DMS53 treated with DMSO at 0.1 percent for 48 hours (cell line): Measurements from ENCODE around the gene GALNT14.

Experiments used
- DNase-seq: peaks from one replicate; lab custom pipeline; 2025; ENCODE audit not compliant: unreplicated experiment; lab: John Stamatoyannopoulos, UW

The GALNT14 gene

DNA sequence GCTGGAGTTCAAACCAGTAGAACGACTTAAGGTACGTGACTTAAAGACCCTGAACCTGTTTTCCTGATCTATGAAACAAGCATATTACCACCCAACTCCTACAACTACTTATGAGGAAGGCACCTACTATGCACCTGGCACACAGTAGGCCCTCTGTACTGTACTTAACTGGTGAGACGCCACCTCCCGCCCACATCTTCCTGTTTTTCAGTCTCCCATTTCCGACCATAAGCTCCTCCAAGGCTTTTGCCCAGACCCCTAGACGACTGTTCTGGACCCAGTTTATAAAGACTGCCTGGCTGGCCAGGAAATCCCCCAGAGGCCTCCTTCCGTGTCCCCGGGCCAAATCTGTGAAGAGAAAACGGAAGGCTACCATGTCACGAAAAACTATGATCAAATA, 1.5 kb downstream of the GALNT14 start:
- no peak for DNase-seq

DNA sequence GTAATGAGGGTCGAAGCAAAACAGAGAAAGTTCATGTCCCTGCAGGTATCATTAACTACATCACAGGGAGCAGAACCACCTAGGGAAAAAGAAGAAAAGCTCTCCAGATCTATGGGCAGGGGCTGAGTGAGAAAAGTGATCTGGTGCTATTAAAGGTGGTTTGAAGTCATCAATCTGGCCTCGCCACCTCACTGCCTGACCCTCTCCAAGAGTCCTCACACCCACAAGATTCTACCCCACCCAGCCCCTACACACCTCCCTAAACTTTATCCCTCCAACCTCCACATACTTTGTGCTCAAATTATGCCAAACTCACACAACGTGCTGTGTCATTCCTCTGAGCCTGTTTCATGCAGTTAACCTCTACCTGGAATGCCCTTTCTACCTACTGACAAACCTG, 2.2 kb downstream of the GALNT14 start:
- no peak for DNase-seq

DNA sequence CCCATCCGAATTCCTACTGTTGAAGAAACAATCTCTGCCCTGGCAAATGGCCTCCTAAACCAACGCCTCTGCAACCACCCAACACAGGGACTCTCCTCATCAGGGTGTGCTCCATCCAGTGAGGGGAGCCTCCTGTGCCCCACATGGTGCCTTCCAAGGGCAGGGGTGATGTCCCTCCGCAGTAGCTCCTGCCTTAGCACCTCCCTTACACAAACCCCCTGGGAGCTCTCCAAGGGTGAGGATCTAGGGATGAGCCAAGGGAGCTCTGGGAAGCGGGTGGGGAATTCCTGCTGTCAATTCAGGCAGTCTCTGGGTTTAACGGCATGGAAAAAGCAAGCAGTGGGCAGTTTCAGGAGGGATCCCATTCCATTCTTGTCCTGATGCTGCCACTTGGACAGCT, 3.8 kb downstream of the GALNT14 start:
- DNase-seq, result no peak

DNA sequence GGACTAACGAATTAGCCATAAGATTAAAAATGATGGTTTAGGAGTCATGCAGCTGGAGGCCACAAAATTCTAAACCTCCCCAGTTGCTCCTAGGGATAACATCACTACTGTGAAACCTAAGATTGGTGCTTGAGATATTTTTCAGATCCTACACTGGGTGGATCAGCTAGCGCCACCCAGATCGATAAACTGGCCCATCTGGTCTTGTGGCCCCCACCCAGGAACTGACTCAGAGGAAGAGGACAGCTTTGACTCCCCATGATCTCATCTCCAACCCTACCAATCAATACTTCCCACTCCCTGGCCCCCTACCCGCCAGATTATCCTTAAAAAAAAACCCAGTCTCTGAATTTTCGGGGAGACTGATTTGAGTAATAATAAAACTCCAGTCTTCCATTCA, 5.5 kb downstream of the GALNT14 start:
- DNase-seq, result no peak

DNA sequence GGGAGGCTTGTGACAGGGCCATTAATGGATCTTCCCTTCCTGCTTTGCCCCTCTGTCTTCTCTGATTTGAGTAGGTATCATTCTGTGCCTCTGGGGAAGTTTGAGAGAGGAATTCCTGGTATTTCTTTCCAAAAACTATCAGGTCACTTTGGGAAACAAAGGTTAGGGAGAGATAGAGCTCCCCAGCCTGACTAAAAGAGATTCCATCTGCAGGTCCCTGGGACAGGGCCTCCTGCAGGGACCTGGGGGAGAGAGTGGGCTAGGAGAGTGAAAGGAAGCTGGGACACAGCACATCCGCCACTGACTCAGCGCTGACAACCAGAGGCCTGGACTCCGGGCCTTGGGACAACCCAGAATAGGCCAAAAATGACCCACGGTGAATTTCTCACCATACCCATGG, 6.4 kb downstream of the GALNT14 start:
- DNase-seq, result no peak

DNA sequence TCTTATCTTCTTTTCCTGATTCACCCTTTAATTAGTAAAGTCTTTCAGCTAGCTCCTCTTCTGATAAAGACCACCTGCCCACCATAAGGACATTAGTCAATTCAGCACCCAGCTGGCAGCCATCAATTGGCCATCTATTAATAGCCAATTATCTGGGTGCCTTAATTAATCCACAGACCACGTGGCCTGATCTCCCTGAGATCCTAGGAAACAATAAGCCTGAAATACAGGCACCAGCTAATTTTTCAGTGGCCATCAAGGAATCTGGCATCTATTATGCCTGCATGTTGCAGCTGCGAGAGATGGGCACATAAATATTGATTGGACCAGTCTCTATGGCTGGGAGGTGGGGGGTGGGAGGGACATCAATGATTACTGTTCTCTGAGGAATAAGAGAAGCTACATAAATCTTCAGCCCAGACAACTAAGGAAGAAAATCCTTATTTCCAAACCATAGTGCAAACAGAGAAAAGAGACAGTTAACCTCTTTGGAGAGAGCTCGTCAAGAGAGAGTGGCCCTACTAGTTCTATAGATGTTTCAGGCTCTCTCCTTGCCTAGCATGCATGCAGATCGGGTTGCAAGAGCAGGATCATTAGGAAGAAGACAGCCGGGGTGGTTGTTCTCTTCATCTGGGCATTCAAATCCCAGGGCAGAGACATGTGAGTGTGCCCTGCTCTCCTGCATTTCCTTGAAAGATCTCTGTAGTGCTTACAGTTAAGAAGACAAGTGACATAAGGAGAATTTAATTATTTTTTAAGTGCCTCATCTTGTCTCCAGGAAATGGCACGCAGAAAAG, 8.7 kb downstream of the GALNT14 start:
- no peak for DNase-seq

DNA sequence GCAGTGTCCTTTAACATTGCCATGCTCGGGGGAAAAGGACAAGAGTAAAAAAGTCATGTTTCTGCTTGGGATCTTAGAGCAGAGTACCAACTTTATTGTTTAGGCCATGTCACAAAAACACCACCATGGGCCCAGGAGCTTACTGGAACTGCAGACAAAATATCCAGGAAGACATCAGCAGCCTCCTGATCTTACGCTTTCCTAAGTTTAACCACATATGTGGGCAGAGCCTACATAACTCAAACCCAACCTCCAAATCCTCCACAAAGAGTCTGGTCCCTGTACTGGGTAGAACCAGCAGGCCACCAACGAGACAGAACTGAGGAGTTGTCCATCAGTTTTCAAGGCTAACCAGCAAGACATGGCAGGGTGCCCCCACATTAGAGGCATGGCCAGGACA, 10.3 kb downstream of the GALNT14 start:
- no peak for DNase-seq

DNA sequence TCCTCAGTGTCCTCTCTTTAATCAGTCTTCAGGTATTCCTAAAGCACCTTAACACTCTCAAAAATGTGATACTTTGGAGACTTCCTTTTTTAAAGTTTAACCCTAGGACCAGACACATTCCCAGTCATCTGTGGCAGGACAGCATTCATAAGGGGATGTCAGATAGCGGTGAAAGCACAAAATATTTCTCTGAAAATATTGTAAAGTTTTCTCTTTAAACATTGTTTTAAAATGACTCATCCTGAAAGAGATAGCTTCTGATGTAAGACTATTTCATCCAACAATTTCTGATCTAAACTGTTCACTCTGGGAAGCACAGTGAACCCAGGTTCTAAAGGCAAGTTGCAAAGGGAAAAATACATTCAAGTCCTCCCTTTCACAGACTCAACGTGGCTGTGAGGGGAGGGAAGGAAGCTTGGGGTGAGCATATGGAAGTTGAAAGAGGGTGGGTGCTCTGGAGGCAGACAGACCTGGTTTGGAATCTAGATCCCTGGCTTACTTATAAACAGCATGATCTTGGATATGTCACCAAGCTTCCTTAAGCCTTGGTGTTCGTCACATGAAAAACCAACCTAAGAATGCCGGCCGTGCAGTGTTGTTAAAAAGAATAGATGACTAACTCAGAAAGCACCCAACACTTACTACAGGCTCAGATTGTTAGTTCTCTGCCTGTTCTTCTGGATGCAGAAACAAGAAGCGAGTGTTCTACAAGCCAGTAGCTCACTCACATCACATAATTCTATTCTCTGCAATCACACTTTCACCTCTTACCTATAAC, 12.1 kb downstream of the GALNT14 start:
- DNase-seq, result no peak

DNA sequence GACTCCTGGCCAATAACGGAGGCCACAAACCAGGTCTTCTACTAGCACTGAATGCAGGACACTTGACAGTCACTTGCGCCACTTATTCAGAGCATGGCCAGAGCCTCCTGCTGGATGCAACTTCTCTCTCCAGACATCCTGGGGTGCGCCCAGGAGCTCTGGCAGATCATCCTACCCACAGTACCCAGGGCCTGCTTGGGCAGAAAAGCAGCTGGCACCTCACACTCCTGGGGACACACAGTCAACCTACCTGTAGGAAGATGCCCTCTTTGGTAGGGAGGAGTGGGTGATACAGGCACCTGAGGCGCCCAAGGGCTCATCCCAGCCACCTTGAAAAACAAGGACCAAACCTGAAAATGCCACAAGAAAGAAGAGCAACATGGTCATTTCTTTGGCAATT, 13.3 kb downstream of the GALNT14 start:
- no peak for DNase-seq

DNA sequence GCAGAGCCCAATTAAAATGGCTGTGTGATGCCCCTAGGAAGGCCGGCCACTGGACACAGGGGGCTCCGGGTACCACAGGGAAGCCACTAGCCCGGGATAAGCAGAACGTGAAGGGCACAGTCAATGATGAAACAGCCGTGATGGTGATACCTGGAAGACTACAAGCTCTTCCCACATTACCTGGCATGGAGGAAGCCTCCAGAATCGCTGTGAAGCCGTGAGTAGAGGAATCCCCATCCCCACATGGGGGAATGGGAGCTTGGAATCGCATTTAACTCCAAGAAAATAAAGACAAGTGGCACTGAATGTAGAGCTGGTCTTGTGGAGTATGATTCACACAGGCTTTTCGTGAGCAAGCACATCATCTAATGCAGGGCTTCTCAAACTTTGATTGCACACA, 16.1 kb downstream of the GALNT14 start:
- no peak for DNase-seq

DNA sequence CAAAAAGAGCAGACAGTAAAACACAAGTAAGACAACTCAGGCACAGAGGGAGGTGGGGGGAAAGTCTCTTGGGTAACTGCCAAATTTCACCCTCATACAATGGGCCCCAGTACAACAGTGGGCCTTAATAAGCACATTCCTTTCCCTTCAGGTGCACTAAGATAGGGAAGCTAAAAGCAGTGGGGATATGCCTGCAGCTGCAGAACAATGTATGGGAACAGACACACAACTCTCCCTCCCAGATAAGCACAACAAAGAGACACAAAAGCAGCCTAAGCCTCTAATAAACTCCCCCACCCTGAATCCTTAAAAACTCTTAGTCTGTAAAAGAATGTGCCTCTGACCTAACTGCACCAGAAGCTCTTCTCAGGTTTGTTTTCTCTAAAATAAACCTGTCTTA, 24.5 kb downstream of the GALNT14 start:
- no peak for DNase-seq

DNA sequence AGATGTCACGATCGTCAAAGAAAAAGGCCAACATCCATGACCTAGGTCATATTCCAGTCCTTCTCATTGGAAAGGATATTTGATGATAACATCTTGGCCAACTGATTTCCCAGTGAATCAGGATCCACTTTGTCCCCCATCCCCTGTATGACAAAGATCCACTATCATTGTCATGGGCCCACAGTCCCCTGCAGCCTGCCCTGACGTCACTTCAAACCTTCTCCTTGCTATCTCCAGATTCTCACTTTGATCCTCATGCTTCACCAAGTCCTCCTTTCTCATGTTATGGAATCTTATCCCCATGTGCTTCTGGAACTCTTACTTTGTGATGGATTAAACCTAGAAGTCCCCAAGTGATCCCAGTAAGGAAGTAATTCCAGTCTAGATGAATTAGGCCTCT, 25.7 kb downstream of the GALNT14 start:
- DNase-seq, result no peak

DNA sequence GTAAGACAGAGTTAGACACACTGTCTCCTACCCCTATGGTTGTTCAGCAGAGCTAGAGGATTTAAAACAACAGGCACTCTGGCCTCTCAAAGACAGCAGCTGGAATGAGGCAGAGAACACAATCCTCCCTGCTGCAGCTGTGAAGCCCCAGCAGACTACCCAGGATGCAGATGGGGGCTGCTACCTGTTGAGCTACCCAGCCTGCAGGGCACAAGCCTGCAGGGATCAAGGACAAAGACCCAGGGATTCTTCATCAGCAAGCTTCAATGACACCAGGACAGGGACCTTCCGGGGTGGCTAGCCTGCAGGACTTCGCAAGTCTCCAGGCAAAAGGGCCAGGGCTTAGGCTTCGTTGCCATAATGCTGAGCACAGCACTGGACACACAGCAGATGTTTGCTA, 27.2 kb downstream of the GALNT14 start:
- no peak for DNase-seq

DNA sequence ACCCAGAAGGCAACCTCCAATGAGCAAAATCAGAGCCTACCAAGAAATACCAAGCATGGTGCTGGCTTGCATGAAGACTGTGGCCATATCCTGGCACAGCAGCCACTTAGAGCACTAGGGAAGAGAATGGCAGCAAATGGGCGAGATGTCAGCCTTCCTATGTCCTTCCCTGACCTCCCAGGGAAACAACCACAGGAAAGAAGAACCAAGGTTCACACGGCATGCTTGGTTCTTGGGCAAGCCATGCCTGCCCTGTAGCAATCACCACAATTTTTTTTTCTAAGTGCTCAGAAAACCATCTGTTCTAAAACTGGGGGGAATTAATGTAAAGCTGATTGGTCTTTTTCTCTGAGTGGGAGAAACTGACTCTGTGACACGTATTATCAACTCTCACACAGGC, 27.8 kb downstream of the GALNT14 start:
- no peak for DNase-seq

DNA sequence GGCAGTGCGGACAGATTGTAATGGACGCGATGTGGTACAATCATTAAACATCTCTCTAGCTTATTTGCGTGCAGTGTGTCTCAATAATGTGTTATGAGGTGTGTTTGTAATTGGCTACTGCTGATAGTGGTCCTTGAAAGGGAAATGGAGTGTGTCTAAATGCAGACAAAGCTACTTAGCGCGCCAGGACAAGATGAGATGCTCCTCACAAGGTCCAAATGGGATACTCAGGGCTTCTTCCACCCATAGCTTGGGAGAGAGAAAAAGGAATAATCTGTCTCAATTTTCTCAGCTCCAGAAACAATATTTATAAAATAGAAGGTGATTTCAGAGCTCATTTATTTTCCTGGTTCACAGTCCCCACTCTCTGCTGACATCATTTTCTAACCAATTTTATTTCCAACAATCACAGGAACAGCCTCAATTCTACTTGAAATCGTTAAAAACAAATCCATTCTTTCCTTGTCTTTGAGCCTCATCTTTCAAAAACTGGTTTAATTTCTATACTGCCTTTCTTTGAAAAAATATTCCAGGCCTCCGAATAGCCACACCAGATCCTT, 28.5 kb downstream of the GALNT14 start:
- no peak for DNase-seq

DNA sequence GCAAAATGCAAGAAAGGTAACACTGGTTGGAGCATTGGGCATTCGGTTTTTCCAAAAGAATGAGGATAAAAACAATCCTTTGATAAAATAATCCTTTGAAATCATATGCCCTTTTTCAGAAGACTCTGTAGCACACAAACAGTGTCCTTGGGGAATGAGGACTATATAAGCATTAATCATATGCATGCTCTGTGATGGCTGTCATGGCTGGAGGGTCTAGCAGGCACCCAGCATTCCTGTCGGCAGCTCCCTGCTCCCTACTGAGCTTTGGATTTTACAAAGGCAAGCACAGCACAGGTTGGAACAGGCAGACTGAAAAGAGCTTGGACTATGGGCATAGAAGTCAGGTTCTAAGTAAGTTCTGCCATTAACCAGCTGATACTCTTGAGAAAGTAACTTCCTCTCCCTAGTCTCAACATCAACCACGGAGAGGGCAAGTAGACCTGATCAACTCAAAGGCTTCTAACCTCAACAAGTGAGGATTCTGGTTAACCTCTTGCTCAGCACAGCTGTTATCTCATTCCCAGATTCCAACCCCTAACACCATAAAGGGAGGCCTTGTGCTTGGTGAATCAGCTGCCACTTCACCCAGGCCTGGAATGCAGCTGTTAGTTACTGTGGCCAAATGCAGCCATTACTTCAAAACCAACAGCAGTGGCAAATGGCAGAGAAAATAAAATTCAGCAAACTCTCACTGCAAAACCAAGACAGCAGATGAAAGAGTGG, 29.5 kb downstream of the GALNT14 start:
- DNase-seq, result no peak

DNA sequence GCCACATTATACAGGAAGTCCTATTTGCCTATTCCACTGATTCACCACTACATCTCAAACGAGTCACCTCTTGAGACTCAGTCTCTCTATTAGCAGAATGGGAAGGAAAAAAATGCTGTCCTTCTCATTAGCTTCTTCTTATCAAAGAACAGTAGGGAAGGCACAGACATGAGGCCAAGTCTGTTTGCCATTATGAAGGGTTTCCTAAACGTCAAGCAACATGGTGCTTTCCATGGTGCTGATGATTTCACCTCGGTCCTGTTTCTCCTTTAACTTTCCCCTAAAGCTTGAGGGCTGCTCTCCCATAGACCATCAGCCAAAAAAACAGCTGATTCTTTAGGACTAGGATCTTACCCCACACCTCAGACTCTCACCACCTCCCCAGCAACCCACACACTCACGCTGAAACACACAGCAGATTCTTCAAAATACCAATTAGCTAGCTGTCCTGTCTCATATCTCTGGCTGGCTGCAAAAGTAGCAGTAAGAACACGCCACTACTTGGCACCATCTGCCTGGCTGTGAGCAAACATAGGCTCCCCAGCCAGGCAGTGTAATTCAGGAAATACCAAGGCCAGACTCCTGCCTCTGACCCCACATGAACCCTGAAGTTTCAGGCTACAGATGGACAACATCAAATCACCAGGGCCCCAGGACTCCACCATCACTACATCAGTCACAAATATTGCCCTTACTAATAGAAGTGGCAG, 30.5 kb downstream of the GALNT14 start:
- DNase-seq, result no peak

DNA sequence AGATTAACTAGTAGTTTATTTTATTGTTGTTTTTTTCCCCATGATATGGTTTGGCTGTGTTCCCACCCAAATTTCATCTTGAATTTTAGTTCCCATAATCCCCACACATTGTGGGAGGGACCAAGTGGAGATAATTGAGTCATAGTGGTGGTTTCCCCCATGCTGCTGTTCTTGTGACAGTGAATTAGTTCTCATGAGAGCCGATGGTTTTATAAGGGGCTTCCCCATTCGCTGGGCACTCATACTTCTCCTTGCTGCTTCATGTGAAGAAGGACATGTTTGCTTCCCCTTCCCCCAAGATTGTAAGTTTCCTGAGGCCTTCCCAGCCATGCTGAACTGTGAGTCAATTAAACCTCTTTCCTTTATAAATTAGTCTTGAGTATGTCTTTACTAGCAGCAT, 36.5 kb downstream of the GALNT14 start:
- no peak for DNase-seq

DNA sequence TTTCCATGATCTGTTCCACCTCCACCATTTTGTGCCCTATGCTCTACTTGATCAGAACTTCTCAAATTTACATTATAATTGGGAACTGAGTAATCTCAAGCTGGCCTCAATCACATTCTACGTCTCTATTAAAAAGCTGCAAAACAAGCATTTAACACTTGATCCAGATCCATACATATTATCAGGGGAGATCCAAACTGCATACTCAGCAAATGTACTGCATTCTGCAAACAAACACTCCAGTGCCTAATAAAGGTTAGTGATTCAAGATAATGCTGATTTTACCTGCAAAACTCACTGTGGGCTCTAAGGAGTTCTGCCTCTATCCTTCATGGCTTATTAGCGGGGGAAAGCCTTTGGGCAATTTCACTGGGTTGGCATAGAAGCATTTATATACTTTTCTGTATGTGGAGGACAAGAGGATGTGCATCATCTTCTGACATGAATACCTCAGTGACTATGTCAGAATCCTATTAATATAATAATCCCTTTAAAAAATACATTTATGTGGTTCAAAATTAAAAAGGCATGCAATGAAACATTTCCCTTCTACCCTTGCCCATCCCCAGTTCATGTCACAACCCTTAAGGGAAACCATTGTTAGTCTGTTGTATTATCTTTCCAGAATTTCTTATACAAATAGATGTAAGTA, 40.2 kb downstream of the GALNT14 start:
- no peak for DNase-seq

DNA sequence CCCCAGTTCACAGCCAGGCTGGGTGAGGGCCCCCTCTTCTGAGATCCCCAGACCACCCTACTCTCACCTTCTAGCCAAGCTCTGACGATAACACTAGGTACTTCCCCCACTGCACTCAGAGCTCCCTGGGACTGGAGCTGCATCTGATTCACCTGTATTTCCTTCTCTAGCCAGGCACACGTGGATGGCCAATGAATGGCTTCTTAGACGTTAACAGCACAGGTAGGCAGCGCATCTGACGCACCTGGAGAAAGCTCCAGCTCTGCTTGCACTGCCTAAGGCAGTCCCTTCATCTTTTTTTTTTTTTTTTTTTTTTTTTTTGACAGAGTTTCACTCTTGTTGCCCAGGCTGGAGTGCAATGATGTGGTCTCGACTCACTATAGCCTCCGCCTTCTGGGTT, 48.1 kb downstream of the GALNT14 start:
- DNase-seq, result no peak

DNA sequence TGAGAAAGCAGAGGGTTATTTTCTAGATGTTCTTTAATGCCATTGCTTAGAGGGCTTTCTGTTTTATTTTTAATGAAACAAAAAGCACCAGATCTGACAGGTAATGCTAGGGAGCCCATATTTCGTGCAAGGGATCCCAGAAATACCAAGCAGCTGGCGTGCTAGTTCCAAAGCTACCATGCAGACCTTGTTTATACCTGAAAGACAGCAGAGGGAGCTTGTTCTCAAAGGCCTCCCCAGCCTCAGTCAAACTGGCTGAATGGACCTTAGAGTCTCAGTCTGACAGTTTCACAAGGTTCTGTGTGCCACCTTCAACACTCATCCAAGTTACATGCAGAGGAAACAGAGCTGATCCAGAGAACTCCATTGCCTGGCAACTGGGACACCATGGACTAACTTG, 48.6 kb downstream of the GALNT14 start:
- DNase-seq, result no peak
